ENCODE results near the gene FTCDNL1. TPM values are rescaled to one million over a fixed set of nuclear protein-coding genes. Genes with fewer than 3 reads are reported as not detected.

The FTCDNL1 gene
- total RNA-seq, 1 donor from 2014 or later = 1.5 TPM

GRCh38 chr2:199814817-199815211 lies 36.2 kb downstream of the FTCDNL1 start:
- no peaks in the 10 kb centered on the region for H3K27me3 Mint-ChIP-seq
- TF ChIP-seq CTCF (IDR thresholded peaks at IDR 0.05) = no peak
- no peaks in the 10 kb centered on the region for H3K36me3 Mint-ChIP-seq (ENCODE audit: low read depth)
- no peak overlapping the region for H3K27ac Mint-ChIP-seq
- H3K9me3 Mint-ChIP-seq = no peaks in the 10 kb centered on the region
- H3K4me1 Mint-ChIP-seq = no peaks in the 10 kb centered on the region
- ChIA-PET POLR2A (no interaction called here), CTCF (no interaction called here)
- no peak overlapping the region for H3K4me3 Mint-ChIP-seq
- intact Hi-C loops (cut with micrococcal nuclease) = no loop called here
- DNase-seq (no peak), ATAC-seq (ENCODE audit: low read depth) (no peak)

DNA sequence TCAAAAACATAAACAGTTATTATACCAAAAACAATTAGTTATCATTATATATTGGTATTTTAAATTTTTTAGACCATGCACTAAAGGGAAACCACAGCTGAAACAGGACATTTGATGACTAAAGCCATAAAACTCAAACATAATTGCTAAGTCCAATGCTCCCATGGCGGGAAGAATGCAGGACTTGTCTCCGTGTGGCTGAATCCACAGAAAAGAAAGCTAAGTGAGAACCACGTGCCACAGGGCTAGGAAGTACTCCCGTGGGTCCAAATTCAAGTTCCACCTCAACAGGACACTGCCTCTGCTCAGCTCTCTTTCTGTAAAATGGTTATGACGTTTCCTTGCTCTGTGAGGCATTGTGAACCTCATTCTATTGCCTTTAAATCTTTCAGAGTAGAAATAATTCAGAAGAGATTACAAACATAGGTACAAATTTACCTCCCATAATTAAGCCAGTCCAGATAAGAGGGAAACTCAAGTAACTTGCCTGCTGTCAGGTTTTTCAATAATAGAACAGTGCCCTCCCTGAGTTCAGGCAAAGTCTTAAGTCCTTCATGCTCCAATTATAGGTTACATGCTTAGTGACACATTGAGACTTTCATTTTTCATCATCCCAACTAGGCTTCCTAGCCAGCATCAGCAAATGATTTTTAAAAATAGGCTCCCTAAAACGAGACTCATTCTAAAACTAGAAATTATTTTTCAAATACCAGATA lies 36.7 kb downstream of the FTCDNL1 start:
- ATAC-seq (ENCODE audit: low read depth) (no peak), DNase-seq (no peak)
- CTCF ChIA-PET = no interaction called here
- H3K27ac Mint-ChIP-seq = no peak overlapping the region
- intact Hi-C loops (cut with micrococcal nuclease) = no loop called here
- H3K4me3 Mint-ChIP-seq = no peak overlapping the region
- no peak for TF ChIP-seq CTCF (IDR thresholded peaks at IDR 0.05)
- POLR2A ChIA-PET = no interaction called here
- H3K36me3 Mint-ChIP-seq (ENCODE audit: low read depth) = no peaks in the 10 kb centered on the region
- no peaks in the 10 kb centered on the region for H3K4me1 Mint-ChIP-seq
- H3K27me3 Mint-ChIP-seq = no peaks in the 10 kb centered on the region
- H3K9me3 Mint-ChIP-seq = no peaks in the 10 kb centered on the region

GRCh38 chr2:199812493-199812892 lies 38.5 kb downstream of the FTCDNL1 start:
- no peaks in the 10 kb centered on the region for H3K36me3 Mint-ChIP-seq (ENCODE audit: low read depth)
- CTCF ChIA-PET = no interaction called here
- POLR2A ChIA-PET = no interaction called here

DNA sequence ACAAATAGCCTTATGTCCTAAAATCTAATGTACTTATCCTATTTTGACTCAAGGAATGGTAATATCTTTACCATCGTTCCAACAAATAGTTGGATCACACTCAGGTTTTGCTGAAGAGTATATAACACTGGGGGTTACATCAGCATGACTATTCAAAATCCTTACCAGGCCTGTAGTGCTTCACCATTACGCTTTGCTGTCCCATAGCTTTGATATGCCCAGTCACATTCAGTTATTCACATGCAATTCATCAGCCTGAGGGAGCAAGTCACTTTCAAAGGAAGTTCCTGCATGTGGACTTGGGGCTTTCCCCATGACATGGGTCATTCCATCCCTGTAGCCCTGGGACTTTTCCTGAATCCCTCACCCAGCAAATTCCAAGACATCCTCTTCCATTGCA lies 39.6 kb downstream of the FTCDNL1 start:
- POLR2A ChIA-PET = no interaction called here
- no peak overlapping the region for H3K4me3 Mint-ChIP-seq
- H3K27me3 Mint-ChIP-seq = no peaks in the 10 kb centered on the region
- TF ChIP-seq CTCF (IDR thresholded peaks at IDR 0.05) = no peak
- no peak for ATAC-seq (ENCODE audit: low read depth)
- no peaks in the 10 kb centered on the region for H3K36me3 Mint-ChIP-seq (ENCODE audit: low read depth)
- H3K9me3 Mint-ChIP-seq = peaks cover 3% of the 10 kb centered on the region
- H3K4me1 Mint-ChIP-seq = no peaks in the 10 kb centered on the region
- CTCF ChIA-PET = no interaction called here
- H3K27ac Mint-ChIP-seq = no peak overlapping the region
- intact Hi-C loops (cut with micrococcal nuclease) = no loop called here
- no peak for DNase-seq

More at GRCh38 chr2:199812493-199812892, 38.5 kb downstream of the FTCDNL1 start:
- Mint-ChIP-seq H3K4me3 (no peak overlapping the region), H3K4me1 (no peaks in the 10 kb centered on the region), H3K9me3 (peaks cover 3% of the 10 kb centered on the region), H3K27ac (no peak overlapping the region), H3K27me3 (no peaks in the 10 kb centered on the region)
- DNase-seq = no peak
- no peak for ATAC-seq (ENCODE audit: low read depth)
- intact Hi-C loops (cut with micrococcal nuclease) = no loop called here
- TF ChIP-seq CTCF (IDR thresholded peaks at IDR 0.05) = no peak

DNA sequence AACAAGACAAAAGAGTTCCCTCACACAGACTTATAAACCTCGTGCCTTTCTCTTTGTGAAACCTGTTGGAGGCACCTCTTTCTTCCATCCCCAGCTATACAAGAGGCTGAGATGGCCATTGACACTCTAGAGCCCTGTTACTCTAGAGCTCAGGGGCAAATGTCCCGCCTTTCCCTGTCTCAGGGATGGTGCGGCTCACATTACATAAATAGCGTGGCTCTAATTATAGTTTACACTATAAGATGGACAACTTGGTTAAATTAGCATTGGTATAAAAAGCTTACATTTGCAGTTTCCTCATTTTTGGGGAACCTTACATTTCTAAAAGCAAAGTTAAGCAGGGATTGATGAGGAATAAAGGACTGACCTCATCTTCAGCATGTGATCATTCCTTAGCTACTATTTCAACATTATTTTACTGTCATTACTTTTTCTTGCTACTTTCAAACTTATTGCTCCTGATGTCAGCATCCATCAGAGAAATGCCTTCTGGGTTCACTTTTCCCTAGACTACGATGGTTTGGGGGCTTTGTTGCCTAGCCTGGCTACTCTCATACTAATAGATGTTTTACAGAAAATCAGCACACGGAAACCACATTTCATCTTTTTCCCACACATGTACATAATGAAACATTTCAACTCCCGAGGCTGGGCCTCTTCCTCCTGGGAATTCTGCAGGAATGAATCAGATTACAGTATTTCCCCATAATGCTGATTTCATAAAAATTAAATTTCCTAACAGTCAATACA lies 40.4 kb downstream of the FTCDNL1 start:
- no peak for TF ChIP-seq CTCF (IDR thresholded peaks at IDR 0.05)
- Mint-ChIP-seq H3K4me1 (no peaks in the 10 kb centered on the region), H3K27me3 (no peaks in the 10 kb centered on the region), H3K27ac (no peak overlapping the region), H3K9me3 (peaks cover 3% of the 10 kb centered on the region), H3K4me3 (no peak overlapping the region), H3K36me3 (ENCODE audit: low read depth) (no peaks in the 10 kb centered on the region)
- POLR2A ChIA-PET = no interaction called here
- intact Hi-C loops (cut with micrococcal nuclease) = no loop called here
- ATAC-seq (ENCODE audit: low read depth) = no peak
- CTCF ChIA-PET = no interaction called here
- DNase-seq = no peak
